GM12875 (cell line): ENCODE data around the gene INTS4.
"Not testable (repeated sequence)": the region's sequence is repeated elsewhere in the genome, so short reads cannot be mapped to it uniquely, and the experiment has no call there.

ENCODE experiments used
- H3K4me3 ChIP-seq: one replicate; pipeline ENCODE4 v1.5.1; 2011; ENCODE audit warnings: low read depth, low read length, control low read depth
- CTCF ChIP-seq: IDR thresholded peaks from 2 replicates; pipeline ENCODE4 v1.5.1; 2011; ENCODE audit warnings: low read depth, mild to moderate bottlenecking, control low read depth, inconsistent platforms, low read length, moderate library complexity, borderline replicate concordance; ENCODE audit not compliant: insufficient read depth

The INTS4 gene

GRCh38 chr11:77883775-77884174 is 110.7 kb downstream of the INTS4 start:
- no peak for TF ChIP-seq CTCF
- no peak overlapping the region for H3K4me3 ChIP-seq

- TF ChIP-seq CTCF, result no peak
- no peak overlapping the region for H3K4me3 ChIP-seq
These were observed 112.1 kb downstream of the INTS4 start for GRCh38 chr11:77882396-77882795.

GRCh38 chr11:77879218-77879617 is 115.2 kb downstream of the INTS4 start:
- 0 out of 2 replicates have a peak, but pooled peaks have one; percentile 18 for TF ChIP-seq CTCF
- H3K4me3 ChIP-seq, result no peak overlapping the region

DNA sequence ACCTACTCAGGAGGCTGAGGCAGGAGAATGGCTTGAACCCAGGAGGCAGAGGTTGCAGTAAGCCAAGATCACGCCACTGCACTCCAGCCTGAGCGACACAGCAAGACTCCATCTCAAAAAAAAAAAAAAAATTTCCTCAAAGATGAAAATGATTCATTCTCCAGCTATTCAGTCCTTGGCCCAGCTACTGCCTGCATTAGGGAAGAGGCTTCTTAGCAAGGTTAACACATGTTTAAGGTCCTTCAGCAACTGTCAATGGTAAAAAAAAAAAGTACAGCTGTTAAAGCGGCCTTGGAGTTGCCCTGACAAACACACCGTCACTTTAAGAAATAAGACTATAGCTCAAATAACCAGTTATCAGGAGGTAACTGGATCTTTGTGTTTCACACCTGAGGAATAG is 116.2 kb downstream of the INTS4 start:
- H3K4me3 ChIP-seq, result not testable (repeated sequence)

DNA sequence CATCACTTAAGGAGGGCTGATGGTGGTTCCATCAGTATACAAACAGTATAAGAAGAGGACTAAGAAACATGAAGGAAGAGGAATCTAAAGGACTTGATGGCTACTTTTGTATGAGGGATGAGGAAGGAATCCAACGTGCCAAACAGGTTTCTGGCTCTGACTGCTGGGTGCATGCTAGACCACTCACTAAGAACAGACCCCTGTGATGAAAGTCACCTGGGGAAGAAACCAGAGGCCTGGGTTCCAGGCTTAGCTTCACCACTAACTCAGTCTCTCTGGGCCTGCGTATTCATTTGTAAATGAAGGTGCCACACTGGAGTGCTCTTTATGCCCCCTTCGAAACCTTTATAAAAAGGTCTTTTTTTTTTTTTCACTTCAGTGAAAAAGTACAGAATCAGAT is 118.4 kb downstream of the INTS4 start:
- no peak overlapping the region for H3K4me3 ChIP-seq
- no peak for TF ChIP-seq CTCF

DNA sequence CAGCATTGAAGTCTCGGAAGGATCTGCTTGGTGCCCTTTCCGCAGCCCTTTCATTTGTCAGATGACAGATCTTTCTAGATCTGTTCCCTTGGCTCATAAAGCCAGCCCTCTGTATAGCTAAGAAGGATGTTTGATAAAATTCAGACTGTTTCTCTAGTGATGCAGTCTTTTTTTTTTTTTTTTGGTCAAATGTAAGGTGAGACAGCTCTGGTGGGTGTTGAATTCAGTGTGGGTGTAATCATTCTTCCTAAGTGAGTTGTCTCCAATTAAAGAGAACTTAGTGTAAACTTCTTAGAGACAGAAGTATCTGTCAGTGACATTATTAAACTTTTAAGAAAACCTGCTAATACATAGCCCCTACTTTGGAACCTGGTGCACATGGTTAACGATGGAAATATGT is 120.3 kb downstream of the INTS4 start:
- no peak overlapping the region for H3K4me3 ChIP-seq
- no peak for TF ChIP-seq CTCF

- no peak overlapping the region for H3K4me3 ChIP-seq
- TF ChIP-seq CTCF, result no peak
These were observed 121.1 kb downstream of the INTS4 start for GRCh38 chr11:77873345-77873744.

DNA sequence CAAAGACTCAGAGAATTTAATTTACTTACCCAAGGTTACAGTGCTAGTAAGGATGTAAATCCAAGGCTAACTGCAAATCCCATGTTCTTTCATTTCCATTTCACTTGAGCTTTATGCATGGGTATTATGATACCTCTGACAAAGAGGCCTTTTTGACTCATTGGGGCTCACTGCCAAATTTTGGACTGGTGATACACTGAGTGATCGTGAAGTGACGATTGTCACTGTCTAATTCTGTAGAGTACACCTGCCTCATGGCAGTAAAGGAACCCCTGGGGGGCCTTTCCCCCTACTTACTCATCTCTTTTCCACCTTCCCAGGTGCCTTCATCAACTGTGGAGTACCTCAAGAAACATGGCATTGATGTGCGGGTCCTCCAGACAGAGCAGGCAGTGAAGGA is 122.6 kb downstream of the INTS4 start:
- no peak for TF ChIP-seq CTCF
- no peak overlapping the region for H3K4me3 ChIP-seq
